Articular chondrocyte of knee joint (primary cell): ENCODE results near the gene ALDH1L2. TPM values are rescaled to one million over a fixed set of nuclear protein-coding genes. Genes with fewer than 3 reads are reported as not detected.

Source experiments
- total RNA-seq: library from RNA; depleted of rRNA; stranded (reverse); fragments of >200 nt; gene quantifications from 2 replicates; pipeline ENCODE4 v1.2.3, GENCODE V29; 2012

Gene ALDH1L2
- total RNA-seq, result 53.9 and 60.5 TPM in 2 replicates

DNA sequence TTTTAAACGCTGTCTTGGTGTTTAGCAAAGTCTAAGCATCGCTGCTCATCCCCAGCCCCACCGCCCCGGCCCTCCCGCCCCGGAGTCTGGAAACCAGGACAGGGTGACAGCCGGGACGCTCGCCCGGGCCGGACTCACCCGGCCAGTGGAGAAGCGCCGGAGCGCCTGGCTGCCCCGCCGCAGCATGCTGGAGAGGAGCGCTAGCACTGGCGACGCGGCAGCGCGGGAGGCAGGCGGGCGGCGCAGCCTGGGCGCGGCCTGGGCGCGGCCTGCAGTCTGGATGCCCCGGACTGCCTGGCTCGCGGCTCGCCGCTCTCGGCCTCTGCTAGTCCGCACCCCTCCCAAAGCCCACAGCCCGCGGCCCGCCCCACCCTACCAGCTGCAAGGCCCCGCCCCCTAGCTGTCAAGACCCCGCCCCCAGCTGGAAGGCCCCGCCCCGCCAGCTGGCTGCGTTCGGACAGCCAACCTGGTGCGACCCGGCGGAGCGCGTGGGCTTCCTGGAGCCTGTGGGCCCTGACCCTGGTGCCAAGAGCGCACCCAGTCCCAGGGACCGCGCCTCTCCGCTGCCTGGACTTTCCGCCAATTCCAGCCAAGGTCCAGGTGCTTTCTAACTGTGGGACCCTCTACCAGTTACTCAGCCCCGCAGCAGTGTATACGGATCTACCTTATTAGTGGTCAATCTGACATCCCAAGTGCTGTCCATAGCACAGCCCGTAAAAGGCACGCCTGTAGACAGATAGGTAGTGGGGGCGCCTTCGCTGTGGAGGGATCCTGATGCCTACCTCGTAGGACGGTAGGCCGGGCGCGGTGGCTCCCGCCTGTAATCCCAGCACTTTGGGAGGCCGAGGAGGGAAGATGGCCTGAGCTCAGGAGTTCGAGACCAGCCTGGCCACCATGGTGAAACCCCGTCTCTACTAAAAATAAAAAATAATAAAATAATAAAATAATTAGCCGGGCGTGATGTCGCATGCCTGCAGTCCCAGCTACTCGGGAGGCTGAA is at the start of gene ALDH1L2:
Gene ALDH1L2, minus strand, starts transcription at position 208 of the 1,000 bp plus-strand sequence. Its CDS starts 22 bp downstream, at position 186.

DNA sequence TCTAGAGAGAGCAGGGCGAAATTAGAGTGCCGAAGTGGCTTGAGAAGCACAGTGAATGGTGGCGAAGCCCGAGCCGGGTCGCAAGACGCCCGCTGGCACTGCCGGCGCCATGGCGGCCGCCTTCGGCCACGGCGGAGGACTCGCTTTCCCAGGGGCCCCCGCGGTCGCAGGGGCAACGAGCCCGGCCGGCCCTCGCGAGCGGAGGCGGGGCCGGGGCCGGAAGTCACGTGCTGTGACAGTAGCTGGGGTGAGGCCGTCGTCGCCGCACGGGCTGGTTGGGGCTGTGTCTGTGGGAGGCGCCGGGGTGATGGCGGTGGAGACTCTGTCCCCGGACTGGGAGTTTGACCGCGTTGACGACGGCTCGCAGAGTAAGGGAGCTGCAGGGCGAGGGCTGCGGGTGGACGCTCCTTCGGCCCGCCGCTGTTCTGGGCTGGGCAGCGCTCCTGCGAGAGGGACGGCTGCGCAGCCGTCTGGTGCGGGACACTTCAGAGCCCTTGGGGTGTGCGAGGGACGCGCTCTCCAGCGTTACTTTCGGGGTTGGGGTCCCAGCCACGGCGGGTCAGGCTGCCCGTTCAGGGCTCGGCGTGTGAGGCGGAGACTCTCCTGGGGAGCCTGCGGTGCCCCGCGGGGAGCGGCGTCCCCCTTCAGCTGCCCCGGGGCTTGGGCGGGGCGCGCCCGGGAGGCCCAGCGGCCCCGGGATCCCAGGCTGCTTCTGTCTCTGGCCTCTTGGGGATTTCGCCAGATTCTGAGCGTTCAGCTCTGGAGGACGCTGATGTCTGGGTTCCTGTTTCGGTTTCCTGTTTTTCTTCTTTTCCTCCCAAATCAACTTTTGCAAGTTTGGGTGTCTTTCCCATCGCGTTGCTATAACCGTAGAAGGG is 23.5 kb upstream of the ALDH1L2 start, which contains the start of gene WASHC4:
Gene WASHC4, plus strand, starts transcription at position 238 of the 878 bp plus-strand sequence. Its CDS starts 70 bp downstream, at position 308.

DNA sequence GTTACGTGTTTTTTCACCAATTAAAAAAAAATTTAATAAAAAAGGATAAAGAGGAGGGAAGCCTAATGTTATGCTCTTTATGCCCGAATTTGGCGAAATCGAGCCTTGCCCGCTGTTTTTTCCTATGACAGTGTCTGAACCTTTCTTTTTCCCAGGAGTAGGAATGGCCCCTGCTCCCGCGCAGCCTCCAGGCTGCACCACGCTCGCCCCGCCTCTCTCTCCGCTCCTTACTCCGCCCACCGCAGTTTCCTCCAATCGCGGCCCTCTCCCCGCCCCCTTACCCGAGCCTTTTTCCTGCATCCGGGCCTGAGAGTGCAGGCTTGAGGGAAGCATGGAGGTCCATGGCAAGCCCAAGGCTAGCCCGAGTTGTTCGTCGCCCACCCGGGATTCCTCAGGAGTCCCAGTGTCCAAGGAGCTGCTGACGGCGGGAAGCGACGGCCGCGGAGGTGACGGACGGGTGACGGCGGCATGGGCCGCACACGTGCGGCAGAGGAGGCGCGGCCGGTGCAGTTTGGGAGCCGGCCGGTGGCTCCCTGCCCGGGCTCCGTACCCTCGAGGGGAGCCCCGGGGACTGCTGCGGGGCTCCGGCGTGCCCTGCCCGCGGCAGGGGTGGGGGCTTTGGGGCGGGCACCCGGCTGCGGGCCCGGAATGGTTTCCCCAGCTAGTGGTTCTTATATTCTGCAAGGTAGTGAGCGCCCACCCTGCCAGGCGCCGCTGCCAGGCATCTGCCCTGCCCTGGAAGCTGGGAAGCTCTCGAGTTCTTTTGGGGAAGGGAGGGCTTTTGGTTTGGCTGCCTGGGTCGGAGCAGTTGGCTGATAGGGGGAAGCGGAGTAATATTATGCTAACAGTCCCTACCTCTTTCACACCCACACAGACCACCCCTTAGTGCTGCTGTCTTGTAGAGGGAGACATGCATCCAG is 98.0 kb downstream of the ALDH1L2 start, which contains the start of gene NOPCHAP1:
Gene NOPCHAP1, plus strand, starts transcription at position 295 of the 920 bp plus-strand sequence. Its CDS starts 37 bp downstream, at position 332.

Other genes starting within 250 kb of the ALDH1L2 start
- gene SLC41A2, start 126.2 kb downstream of the ALDH1L2 start, total RNA-seq, result 53.4 and 66.5 TPM in 2 replicates
- gene NOPCHAP1, start 98.1 kb downstream of the ALDH1L2 start, total RNA-seq, result 3.5 and 5.1 TPM in 2 replicates
- gene WASHC4, start 23.3 kb upstream of the ALDH1L2 start, total RNA-seq, result 125 and 128 TPM in 2 replicates
- gene APPL2, start 151.7 kb upstream of the ALDH1L2 start, total RNA-seq, result 78.7 and 87.2 TPM in 2 replicates
- gene C12orf75, start 246.2 kb upstream of the ALDH1L2 start, total RNA-seq, result 94.3 and 98.7 TPM in 2 replicates